GM21737 (cell line): ENCODE measurements around the gene HECW1.

Source experiments
- ATAC-seq: cut with Tn5 transposase; IDR thresholded peaks from one replicate; pipeline ENCODE4 v1.9.1; 2021; ENCODE audit warnings: mild to moderate bottlenecking, moderate library complexity; ENCODE audit not compliant: unreplicated experiment

The HECW1 gene

GRCh38 chr7:43248961-43249822 is 136.7 kb downstream of the HECW1 start:
- ATAC-seq, result no peak

GRCh38 chr7:43249823-43250145 is 137.3 kb downstream of the HECW1 start:
- no peak for ATAC-seq

GRCh38 chr7:43260980-43261878 is 148.8 kb downstream of the HECW1 start:
- ATAC-seq, result no peak

- ATAC-seq, result no peak
These were observed 152.7 kb downstream of the HECW1 start for GRCh38 chr7:43265139-43265538.

- ATAC-seq, result no peak
These were observed 161.7 kb downstream of the HECW1 start for GRCh38 chr7:43273939-43274719.

- no peak for ATAC-seq
These were observed 162.3 kb downstream of the HECW1 start for GRCh38 chr7:43274752-43275151.

GRCh38 chr7:43276547-43276946 is 164.1 kb downstream of the HECW1 start:
- no peak for ATAC-seq

GRCh38 chr7:43278088-43278644 is 165.7 kb downstream of the HECW1 start:
- no peak for ATAC-seq

GRCh38 chr7:43281268-43281667 is 168.8 kb downstream of the HECW1 start:
- no peak for ATAC-seq

GRCh38 chr7:43283706-43284105 is 171.3 kb downstream of the HECW1 start:
- no peak for ATAC-seq

GRCh38 chr7:43289826-43290225 is 177.4 kb downstream of the HECW1 start:
- ATAC-seq, result no peak

GRCh38 chr7:43290978-43291377 is 178.5 kb downstream of the HECW1 start:
- no peak for ATAC-seq

- ATAC-seq, result no peak
These were observed 179.3 kb downstream of the HECW1 start for GRCh38 chr7:43291789-43292188.

- no peak for ATAC-seq
These were observed 179.9 kb downstream of the HECW1 start for GRCh38 chr7:43292384-43292783.

GRCh38 chr7:43294080-43294630 is 181.7 kb downstream of the HECW1 start:
- ATAC-seq, result no peak

GRCh38 chr7:43295429-43295828 is 183.0 kb downstream of the HECW1 start:
- ATAC-seq, result no peak

- ATAC-seq, result no peak
These were observed 183.9 kb downstream of the HECW1 start for GRCh38 chr7:43296306-43296705.

GRCh38 chr7:43298617-43299016 is 186.2 kb downstream of the HECW1 start:
- ATAC-seq, result no peak

GRCh38 chr7:43300121-43300520 is 187.7 kb downstream of the HECW1 start:
- no peak for ATAC-seq

- no peak for ATAC-seq
These were observed 189.8 kb downstream of the HECW1 start for GRCh38 chr7:43302211-43302711.
